HG02798 (cell line): ENCODE results near the gene ANAPC10.
"Not testable (repeated sequence)": the region's sequence is repeated elsewhere in the genome, so short reads cannot be mapped to it uniquely, and the experiment has no call there.

Experiments
- ATAC-seq: cut with Tn5 transposase; IDR thresholded peaks from one replicate; pipeline ENCODE4 v1.9.1; 2021; ENCODE audit warnings: mild to moderate bottlenecking; ENCODE audit not compliant: unreplicated experiment, poor library complexity

ANAPC10 gene

GRCh38 chr4:145012841-145013240, 85.2 kb downstream of the ANAPC10 start:
- no peak for ATAC-seq

DNA sequence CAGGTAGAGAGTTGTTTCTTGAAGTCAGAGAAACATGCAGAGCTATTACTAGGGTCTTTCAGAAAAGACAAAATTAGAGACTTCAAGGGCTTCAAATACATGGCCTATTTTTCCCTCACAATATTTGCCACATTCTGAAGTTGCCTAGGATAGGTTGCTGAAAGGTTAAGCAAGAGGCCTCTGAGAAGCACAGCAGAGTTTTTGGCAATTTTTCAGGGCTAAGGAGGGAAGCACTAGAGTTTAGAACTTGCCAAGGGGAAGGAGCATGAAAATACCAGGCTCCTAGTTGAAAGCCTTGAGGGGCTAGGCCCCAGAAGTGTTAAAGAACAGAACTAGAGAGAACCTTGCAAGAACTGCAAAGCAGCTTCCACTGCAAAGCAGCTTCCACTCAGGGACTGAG, 86.4 kb downstream of the ANAPC10 start:
- no peak for ATAC-seq

DNA sequence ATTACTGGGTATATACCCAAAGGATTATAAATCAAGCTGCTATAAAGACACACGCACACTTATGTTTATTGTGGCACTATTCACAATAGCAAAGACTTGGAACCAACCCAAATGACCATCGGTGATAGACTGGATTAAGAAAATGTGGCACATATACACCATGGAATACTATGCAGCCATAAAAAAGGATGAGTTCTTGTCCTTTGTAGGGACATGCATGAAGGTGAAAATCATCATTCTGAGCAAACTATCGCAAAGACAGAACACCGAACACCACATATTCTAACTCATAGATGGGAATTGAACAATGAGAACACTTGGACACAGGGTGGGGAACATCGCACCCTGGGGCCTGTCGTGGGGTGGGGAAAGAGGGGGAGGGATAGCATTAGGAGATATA, 87.7 kb downstream of the ANAPC10 start:
- ATAC-seq = not testable (repeated sequence)

DNA sequence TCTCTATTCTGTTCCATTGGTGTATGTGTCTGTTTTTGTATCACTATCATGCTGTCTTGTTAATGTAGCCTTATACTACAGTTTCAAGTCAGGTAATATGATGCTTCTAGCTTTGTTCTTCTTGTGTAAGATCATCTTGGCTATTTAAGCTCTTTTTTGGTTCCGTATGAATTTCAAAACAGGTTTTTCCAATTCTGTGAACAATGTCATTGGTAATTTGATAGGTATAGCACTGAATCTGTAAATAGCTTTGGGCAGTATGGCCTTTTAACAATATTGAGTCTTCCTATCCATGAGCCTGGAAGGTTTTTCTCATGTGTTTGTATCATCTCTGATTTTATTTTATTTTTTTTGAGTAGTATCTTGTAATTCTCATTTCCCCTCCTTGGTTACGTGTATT, 94.3 kb downstream of the ANAPC10 start:
- ATAC-seq = no peak

DNA sequence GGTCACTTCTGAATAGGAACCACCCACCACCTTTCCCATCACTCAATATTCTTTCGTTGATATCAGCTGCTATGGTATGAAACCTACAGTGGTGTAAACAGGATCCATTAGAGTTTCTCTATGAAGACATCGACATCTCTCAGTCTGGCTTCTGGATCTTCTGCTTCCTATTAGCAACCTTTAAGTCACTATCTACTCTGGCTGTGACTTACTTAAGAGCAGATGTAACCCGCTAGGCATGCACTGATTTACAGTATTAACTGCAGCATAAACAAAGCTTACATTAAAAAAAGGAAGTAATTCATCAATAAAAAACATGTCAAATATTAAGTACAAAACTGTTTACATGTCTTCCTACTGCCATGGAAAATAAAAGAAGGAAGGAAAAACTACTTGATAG, 96.4 kb downstream of the ANAPC10 start:
- no peak for ATAC-seq

DNA sequence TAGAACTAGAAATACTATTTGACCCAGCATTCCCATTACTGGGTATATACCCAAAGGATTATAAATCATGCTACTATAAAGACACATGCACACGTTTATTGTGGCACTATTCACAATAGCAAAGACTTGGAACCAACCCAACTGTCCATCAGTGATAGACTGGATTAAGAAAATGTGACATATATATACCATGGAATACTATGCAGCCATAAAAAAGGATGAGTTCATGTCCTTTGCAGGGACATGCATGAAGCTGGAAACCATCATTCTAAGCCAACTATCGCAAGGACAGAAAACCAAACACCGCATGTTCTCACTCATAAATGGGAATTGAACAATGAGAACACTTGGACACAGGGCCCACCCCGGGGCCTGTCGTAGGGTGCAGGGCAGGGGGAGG, 97.3 kb downstream of the ANAPC10 start:
- not testable (repeated sequence) for ATAC-seq

DNA sequence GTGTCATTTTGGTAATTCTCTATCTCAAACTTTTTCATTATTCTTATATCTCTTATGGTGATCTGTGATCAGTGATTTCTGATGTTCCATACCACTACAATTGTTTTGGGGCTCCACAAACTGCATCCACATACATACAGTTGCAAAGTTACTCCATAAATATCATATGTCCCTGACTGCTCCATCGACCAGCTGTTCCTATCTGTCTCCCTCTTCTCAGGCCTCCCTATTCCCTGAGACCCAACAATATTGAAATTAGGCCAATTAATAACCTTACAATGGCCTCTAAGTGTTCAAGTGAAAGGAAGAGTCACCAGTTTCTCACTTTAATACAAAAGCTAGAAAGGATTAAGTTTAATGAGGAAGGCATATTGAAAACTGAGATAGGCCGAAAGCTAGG, 108.7 kb downstream of the ANAPC10 start:
- no peak for ATAC-seq

- ATAC-seq = no peak
Measured at GRCh38 chr4:144985531-144985930, 112.5 kb downstream of the ANAPC10 start.

DNA sequence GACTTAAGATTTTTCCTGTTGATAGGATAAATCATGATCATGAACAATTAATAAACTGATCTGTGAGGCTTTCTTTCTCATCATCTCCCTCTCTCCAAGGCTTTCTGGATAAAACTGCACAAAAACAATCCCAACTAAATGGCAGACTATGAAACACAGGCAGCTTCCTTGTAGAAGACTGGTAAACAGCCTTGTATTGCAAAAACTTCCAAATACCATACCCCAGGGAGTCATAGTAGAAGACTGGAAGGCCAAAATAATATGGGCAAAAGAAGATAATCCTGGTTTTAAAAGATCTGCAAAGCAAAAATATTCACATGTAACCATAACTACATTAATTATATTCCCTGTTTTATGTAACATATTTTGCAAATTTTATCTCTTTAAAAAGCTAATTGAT, 113.0 kb downstream of the ANAPC10 start:
- ATAC-seq = no peak

DNA sequence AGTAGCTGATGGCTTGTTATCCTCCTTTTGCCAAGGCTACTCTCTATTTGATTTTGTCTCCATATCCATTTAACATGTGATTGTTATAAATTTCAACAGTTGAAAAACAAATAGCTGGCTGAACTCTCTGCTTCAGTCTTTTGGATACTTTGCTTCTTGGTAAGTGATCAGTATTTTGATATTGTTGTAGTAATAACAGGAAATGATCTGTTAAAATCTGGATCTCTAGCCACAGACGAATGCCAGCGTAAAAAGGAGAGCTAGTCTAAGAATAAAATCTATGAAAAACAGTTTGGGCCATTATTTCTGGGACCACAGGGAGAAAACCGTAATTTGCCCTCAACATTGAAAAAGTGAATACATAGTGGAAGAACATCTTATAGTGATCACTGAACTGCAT, 113.8 kb downstream of the ANAPC10 start:
- no peak for ATAC-seq

DNA sequence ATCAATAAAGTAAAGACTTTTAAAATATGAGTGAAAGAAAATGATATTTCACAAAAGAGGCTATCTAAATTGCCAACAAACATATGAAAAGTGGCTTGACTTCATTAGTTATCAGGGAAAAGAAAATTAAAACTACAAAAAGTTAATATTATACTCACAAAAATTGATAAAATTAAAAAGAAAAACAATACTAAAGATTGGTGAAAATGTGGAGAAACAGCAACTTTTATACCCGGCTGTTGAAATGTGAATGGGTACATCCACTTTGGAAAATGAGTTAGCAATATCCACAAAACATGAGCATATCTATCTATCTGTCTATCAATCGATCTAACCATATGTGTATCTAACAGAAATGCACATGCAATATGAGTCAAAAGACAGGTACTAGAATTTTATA, 122.3 kb downstream of the ANAPC10 start:
- no peak for ATAC-seq

GRCh38 chr4:144970597-144970996, 127.4 kb downstream of the ANAPC10 start:
- ATAC-seq = peak; percentile 75

DNA sequence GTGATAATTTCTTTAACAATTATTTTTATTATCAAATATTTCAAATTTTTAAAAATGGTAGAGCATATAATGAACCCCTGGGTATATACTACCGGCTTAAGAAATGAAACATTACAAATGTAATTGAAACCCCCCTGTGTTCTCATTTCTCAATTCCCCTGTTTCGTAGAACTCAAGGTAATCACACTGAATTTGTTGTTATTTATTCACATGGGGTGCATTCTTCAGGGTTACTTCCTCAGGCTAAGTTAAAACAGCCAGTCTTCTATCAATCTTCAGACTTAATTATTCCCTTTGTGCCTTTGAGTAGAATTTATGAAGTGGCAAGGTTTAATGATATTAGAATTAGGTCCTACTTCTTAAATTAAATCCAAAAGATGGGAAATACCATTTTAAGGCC, 128.2 kb downstream of the ANAPC10 start:
- no peak for ATAC-seq

DNA sequence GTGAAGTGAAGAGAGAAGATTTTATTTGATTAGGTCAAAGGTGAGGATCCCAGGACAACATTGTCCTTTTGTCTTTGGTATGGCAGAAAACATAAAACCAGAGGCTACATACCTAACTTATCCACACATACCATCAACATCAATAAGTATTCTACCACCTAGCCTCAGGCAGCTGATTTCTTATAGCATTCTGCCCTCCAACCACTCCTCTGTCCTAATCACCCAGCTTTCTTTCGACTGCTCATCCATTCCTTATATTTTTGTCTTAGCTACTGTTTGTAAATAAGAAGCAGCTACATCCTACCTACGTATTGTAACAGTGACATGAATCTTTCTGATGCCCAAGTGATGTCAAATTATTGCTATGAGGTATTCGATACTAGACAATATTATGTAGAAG, 129.4 kb downstream of the ANAPC10 start:
- ATAC-seq = no peak

DNA sequence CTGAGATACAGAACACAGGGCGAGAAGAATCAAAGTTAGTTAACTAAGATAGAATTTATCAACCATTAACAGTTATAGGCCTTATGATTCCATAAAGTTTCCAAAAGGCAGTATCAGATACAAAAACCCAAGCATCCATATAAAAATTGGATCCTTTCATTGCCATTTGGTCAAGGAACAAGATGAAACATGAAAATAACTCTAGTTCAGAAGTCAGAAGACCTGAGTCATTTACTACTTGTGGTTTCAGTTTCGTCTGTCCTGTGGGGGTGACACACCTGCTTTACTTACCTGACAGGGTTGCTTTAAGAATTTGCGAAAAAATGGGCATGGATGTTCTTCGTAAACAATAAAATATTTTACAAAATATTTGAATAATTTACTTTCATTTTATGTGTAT, 130.8 kb downstream of the ANAPC10 start:
- peak; percentile 77 for ATAC-seq

- no peak for ATAC-seq
Measured at GRCh38 chr4:144962300-144962699, 135.7 kb downstream of the ANAPC10 start.

GRCh38 chr4:144955104-144955503, 142.9 kb downstream of the ANAPC10 start:
- no peak for ATAC-seq

GRCh38 chr4:144954230-144954629, 143.8 kb downstream of the ANAPC10 start:
- ATAC-seq = no peak

DNA sequence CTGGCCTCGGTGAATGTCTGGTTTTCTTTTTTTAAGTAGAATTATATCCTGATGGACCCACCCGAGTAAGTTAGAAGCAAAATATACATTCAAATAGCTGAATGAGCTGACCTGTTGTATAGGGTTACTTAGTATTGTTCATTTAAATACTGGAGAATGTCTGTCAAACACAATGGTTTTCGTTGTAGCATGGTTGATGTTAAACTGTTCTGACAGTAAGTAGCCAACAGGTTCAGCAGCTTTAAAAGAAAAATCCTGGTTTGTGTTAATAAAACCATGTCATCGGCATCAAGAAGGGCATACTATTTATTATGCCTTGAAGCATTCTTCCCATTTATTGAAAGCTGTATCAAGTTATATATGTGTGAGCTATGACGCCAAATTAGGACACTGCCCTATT, 149.6 kb downstream of the ANAPC10 start:
- ATAC-seq = no peak

DNA sequence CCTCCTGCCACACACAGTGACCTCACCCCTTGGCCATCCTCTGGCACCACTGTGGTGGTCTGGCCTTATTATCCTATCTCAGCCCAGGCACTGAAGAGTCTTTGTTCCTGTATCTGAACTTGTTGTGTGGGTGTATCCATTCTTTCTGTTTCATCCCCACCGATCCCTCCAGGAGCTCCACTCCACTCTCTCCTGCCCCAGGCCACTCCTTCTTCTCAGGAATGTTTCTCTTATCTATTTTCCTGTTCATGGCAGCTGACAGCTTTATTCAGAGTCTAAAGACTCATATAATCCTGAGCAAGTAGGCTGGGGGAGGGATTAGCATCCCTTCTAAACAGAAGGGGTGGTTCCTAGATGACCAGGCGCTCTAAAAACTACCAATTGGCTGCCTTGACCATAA, 150.0 kb downstream of the ANAPC10 start:
- no peak for ATAC-seq
